Small intestine (tissue), 7 donors: ENCODE results near the gene INHBA. TPM values are rescaled to one million over a fixed set of nuclear protein-coding genes. Genes with fewer than 3 reads are reported as not detected.
A peak's percentile ranks its signal among the peaks of the same experiment; 100 is the strongest.

Experiments
- DNase-seq, 2 donors: peaks; one replicate each; pipeline versions ENCODE4 v3.0.0 to v3.0.0-alpha.2; 2013
- FAIRE-seq: peaks from 2 replicates; lab custom pipeline; 2012; peaks lifted over from hg19 to GRCh38; lab: Jason Lieb, UNC
- H3K27ac ChIP-seq, 3 donors: one replicate each; pipeline ENCODE4 v1.5.1; 2013; ENCODE audit warnings: low read length in 2 of 3, mild to moderate bottlenecking in 2 of 3, control low read depth in 1 of 3, inconsistent platforms in 1 of 3, low read depth in 1 of 3, moderate library complexity in 1 of 3
- H3K27me3 ChIP-seq, 3 donors: one replicate each; pipeline ENCODE4 v1.6.1; 2013; ENCODE audit warnings: low read length in 3 of 3, inconsistent platforms in 1 of 3; ENCODE audit not compliant: control insufficient read depth in 3 of 3, insufficient read depth in 3 of 3
- H3K36me3 ChIP-seq, 3 donors: one replicate each; pipeline ENCODE4 v1.6.1; 2013; ENCODE audit warnings: low read length in 3 of 3, inconsistent platforms in 1 of 3, low read depth in 1 of 3, mild to moderate bottlenecking in 1 of 3, moderate library complexity in 1 of 3; ENCODE audit not compliant: control insufficient read depth in 3 of 3, insufficient read depth in 2 of 3
- H3K4me1 ChIP-seq, 3 donors: one replicate each; pipeline ENCODE4 v1.6.1; 2013; ENCODE audit warnings: low read length in 2 of 3, inconsistent platforms in 1 of 3, low read depth in 1 of 3, mild to moderate bottlenecking in 1 of 3, moderate library complexity in 1 of 3; ENCODE audit not compliant: control insufficient read depth in 3 of 3, insufficient read depth in 2 of 3
- H3K4me3 ChIP-seq, 3 donors: one replicate each; pipeline ENCODE4 v1.5.1; 2013; ENCODE audit warnings: low read length in 3 of 3, control low read depth in 1 of 3, inconsistent platforms in 1 of 3, low read depth in 1 of 3, mild to moderate bottlenecking in 1 of 3, moderate library complexity in 1 of 3
- H3K9me3 ChIP-seq, 2 donors: one replicate each; pipeline ENCODE4 v1.6.1; 2013; ENCODE audit warnings: low read depth in 1 of 2, low read length in 1 of 2; ENCODE audit not compliant: control insufficient read depth in 2 of 2, insufficient read depth in 1 of 2
- WGBS, 3 donors: extraction: QIAGEN DNeasy Blood & Tissue Kit; methylation state at CpG; one replicate each; pipeline ENCODE4 v1.1.7; 2013; 5-methylcytosine and 5-hydroxymethylcytosine counted together
- polyA plus RNA-seq, 4 donors: library from polyadenylated mRNA; stranded (reverse) in 3 of 4; unstranded in 1 of 4; fragments of 200-250 nt in 3 of 4; fragments of 120-200 nt in 1 of 4; gene quantifications; one replicate each; pipeline versions ENCODE4 v1.2.1 to v1.2.3, GENCODE V29; 2013
- donor health status: healthy with polysubstance abuse.
- donor health status: control.
- donor health status: control.
- donor health status: Bipolar disorder and iron deficiency.
- donor health status: healthy.

The INHBA gene
- polyA plus RNA-seq, 4 donors: 0.27 to 1.2 (median 0.63) TPM; not detected in 1

GRCh38 chr7:41691286-41692190, 11.4 kb downstream of the INHBA start:
- 16 to 44% (median 24%) methylated on average over 3 of the region's 3 CpGs for WGBS, 3 donors
- H3K36me3 ChIP-seq: peaks cover 0 to 3% (median 0%) of the 10 kb centered on the region in 3 donors
- FAIRE-seq: no peak
- H3K9me3 ChIP-seq: no peaks in the 10 kb centered on the region
- no peak overlapping the region for H3K27ac ChIP-seq
- peak in 1 of 2 donors; percentile 56 for DNase-seq
- peaks cover 0 to 4% (median 0%) of the 10 kb centered on the region in 3 donors for H3K27me3 ChIP-seq
- no peak overlapping the region for H3K4me3 ChIP-seq
- H3K4me1 ChIP-seq: peaks cover 2 to 3% (median 2%) of the 10 kb centered on the region in 3 donors

GRCh38 chr7:41689815-41690214, 13.1 kb downstream of the INHBA start:
- Histone ChIP-seq H3K36me3 (peaks cover 0 to 3% (median 0%) of the 10 kb centered on the region in 3 donors), H3K27me3 (no peaks in the 10 kb centered on the region), H3K9me3 (no peaks in the 10 kb centered on the region), H3K4me1 (peaks cover 2 to 3% (median 2%) of the 10 kb centered on the region in 3 donors), H3K4me3 (no peak overlapping the region), H3K27ac (no peak overlapping the region)
- WGBS, 3 donors: 90 to 94% (median 93%) methylated on average over 12 to 16 of the region's 16 CpGs
- DNase-seq: no peak
- FAIRE-seq: no peak

- Histone ChIP-seq H3K36me3 (peaks cover 0 to 3% (median 0%) of the 10 kb centered on the region in 3 donors), H3K27me3 (no peaks in the 10 kb centered on the region), H3K9me3 (no peaks in the 10 kb centered on the region), H3K4me3 (no peak overlapping the region), H3K4me1 (peaks cover 2 to 3% (median 2%) of the 10 kb centered on the region in 3 donors), H3K27ac (no peak overlapping the region)
- FAIRE-seq (no peak), DNase-seq (no peak)
- 71 to 81% (median 72%) methylated on average over 2 of the region's 2 CpGs for WGBS, 3 donors
These were observed 14.0 kb downstream of the INHBA start for GRCh38 chr7:41688906-41689305.

GRCh38 chr7:41688012-41688625, 14.8 kb downstream of the INHBA start:
- Histone ChIP-seq H3K4me1 (peaks cover 2 to 3% (median 2%) of the 10 kb centered on the region in 3 donors), H3K27ac (no peak overlapping the region), H3K9me3 (no peaks in the 10 kb centered on the region), H3K4me3 (no peak overlapping the region), H3K27me3 (no peaks in the 10 kb centered on the region), H3K36me3 (peaks cover 0 to 3% (median 0%) of the 10 kb centered on the region in 3 donors)
- 90 to 98% (median 96%) methylated on average over 2 of the region's 2 CpGs for WGBS, 3 donors
- FAIRE-seq (no peak), DNase-seq (no peak)

- Histone ChIP-seq H3K27me3 (no peaks in the 10 kb centered on the region), H3K27ac (no peak overlapping the region), H3K9me3 (no peaks in the 10 kb centered on the region), H3K4me3 (no peak overlapping the region), H3K4me1 (no peaks in the 10 kb centered on the region), H3K36me3 (peaks cover 0 to 3% (median 0%) of the 10 kb centered on the region in 3 donors)
- FAIRE-seq: no peak
- no peak for DNase-seq
- WGBS, 3 donors: 41 to 78% (median 67%) methylated on average over 1 of the region's 1 CpG
These were observed 17.2 kb downstream of the INHBA start for GRCh38 chr7:41685684-41686083.

- Histone ChIP-seq H3K27ac (no peak overlapping the region), H3K4me1 (no peaks in the 10 kb centered on the region), H3K9me3 (no peaks in the 10 kb centered on the region), H3K27me3 (no peaks in the 10 kb centered on the region), H3K36me3 (no peaks in the 10 kb centered on the region), H3K4me3 (no peak overlapping the region)
- no peak for DNase-seq
- no peak for FAIRE-seq
These were observed 20.5 kb downstream of the INHBA start for GRCh38 chr7:41682422-41682821.

GRCh38 chr7:41679566-41679965, 23.3 kb downstream of the INHBA start:
- WGBS, 3 donors: 74 to 88% (median 80%) methylated on average over 2 of the region's 2 CpGs
- H3K4me1 ChIP-seq: no peaks in the 10 kb centered on the region
- H3K27ac ChIP-seq: no peak overlapping the region
- no peaks in the 10 kb centered on the region for H3K27me3 ChIP-seq
- H3K4me3 ChIP-seq: no peak overlapping the region
- no peaks in the 10 kb centered on the region for H3K9me3 ChIP-seq
- DNase-seq (no peak), FAIRE-seq (no peak)
- no peaks in the 10 kb centered on the region for H3K36me3 ChIP-seq

GRCh38 chr7:41674505-41675023, 28.3 kb downstream of the INHBA start:
- DNase-seq: no peak
- 41 to 70% (median 57%) methylated on average over 4 of the region's 4 CpGs for WGBS, 3 donors
- no peak for FAIRE-seq

More at GRCh38 chr7:41674505-41675023, 28.3 kb downstream of the INHBA start:
- Histone ChIP-seq H3K4me3 (no peak overlapping the region), H3K4me1 (no peaks in the 10 kb centered on the region), H3K9me3 (no peaks in the 10 kb centered on the region), H3K36me3 (no peaks in the 10 kb centered on the region), H3K27me3 (no peaks in the 10 kb centered on the region), H3K27ac (no peak overlapping the region)
